GM12891 (cell line): ENCODE data around the gene FAHD1.

Source experiments
- PAX5 ChIP-seq: IDR thresholded peaks from 2 replicates; pipeline ENCODE4 v1.6.1; 2011; ENCODE audit warnings: low read length, moderate library complexity, mild to moderate bottlenecking; ENCODE audit not compliant: insufficient read depth, severe bottlenecking
- POLR2A ChIP-seq: IDR thresholded peaks from 2 replicates; pipeline ENCODE4 v1.6.1; 2011; ENCODE audit warnings: low read depth, low read length, control low read depth
- POLR2AphosphoS5 ChIP-seq: IDR thresholded peaks from 2 replicates; pipeline ENCODE4 v1.6.1; 2011; ENCODE audit warnings: low read depth, low read length, control low read depth
- TAF1 ChIP-seq: IDR thresholded peaks from 2 replicates; pipeline ENCODE4 v1.6.1; 2011; ENCODE audit warnings: low read depth, low read length, control low read depth

DNA sequence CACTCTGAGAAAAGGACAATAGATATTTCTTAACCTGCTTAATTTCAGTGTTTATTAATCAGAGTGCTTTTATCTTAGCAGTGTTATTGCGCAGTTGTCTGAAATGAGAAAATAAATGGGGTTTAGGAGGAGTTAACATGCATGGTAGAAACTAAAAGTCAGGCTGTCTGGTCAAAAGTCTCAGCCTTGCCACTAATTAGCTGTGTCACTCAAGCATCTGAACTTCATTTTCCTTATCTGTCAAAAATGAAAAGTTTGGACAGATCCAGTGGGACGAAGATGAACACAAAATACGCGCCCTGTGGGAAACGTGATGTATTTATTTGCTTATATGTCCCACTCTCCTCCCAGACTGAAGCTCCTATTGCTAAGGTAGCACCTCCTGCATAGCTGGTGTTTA lies 51.2 kb downstream of the FAHD1 start:
- TF ChIP-seq POLR2A, result no peak
- no peak for TF ChIP-seq PAX5
- TF ChIP-seq POLR2AphosphoS5, result no peak
- TF ChIP-seq TAF1, result no peak
